HEK293 (cell line): ENCODE results near the gene CDKN2AIP.

Source experiments
- EGR2 ChIP-seq: fragments of 450-650 bp; formaldehyde crosslinking; IDR thresholded peaks from 2 replicates; pipeline ENCODE4 v1.5.1; 2016; ENCODE audit warnings: low read depth, missing biosample characterization, missing genetic modification characterization
- GLI4 ChIP-seq: fragments of 450-650 bp; formaldehyde crosslinking; IDR thresholded peaks from 2 replicates; pipeline ENCODE4 v1.5.1; 2016; ENCODE audit warnings: missing biosample characterization, missing genetic modification characterization
- HOXC10 ChIP-seq: sonication (generic); formaldehyde crosslinking; IDR thresholded peaks from 2 replicates; pipeline ENCODE4 v1.8.1; 2023; ENCODE audit warnings: mild to moderate bottlenecking, missing genetic modification reagents
- MEIS1 ChIP-seq: sonication (generic); formaldehyde crosslinking; IDR thresholded peaks from 2 replicates; pipeline ENCODE4 v1.8.1; 2022; ENCODE audit warnings: missing genetic modification reagents, mild to moderate bottlenecking, borderline replicate concordance
- RBAK ChIP-seq: fragments of 450-650 bp; formaldehyde crosslinking; IDR thresholded peaks from 2 replicates; pipeline ENCODE4 v1.5.1; 2016; ENCODE audit warnings: missing biosample characterization, missing genetic modification characterization
- REPIN1 ChIP-seq: fragments of 450-650 bp; formaldehyde crosslinking; IDR thresholded peaks from 2 replicates; pipeline ENCODE4 v1.5.1; 2017; ENCODE audit warnings: missing biosample characterization, missing genetic modification characterization, low read depth
- ZNF133 ChIP-seq: fragments of 450-650 bp; formaldehyde crosslinking; IDR thresholded peaks from 2 replicates; pipeline ENCODE4 v1.5.1; 2016; ENCODE audit warnings: missing biosample characterization, missing genetic modification characterization
- ZNF140 ChIP-seq: fragments of 450-650 bp; formaldehyde crosslinking; IDR thresholded peaks from 2 replicates; pipeline ENCODE4 v1.5.1; 2016; ENCODE audit warnings: missing biosample characterization, missing genetic modification characterization
- ZNF155 ChIP-seq: fragments of 450-650 bp; formaldehyde crosslinking; IDR thresholded peaks from 2 replicates; pipeline ENCODE4 v1.5.1; 2016; ENCODE audit warnings: missing biosample characterization, missing genetic modification characterization
- ZNF157 ChIP-seq: fragments of 450-650 bp; formaldehyde crosslinking; IDR thresholded peaks from 2 replicates; pipeline ENCODE4 v1.5.1; 2016; ENCODE audit warnings: missing biosample characterization, missing genetic modification characterization
- ZNF16 ChIP-seq: fragments of 450-650 bp; formaldehyde crosslinking; IDR thresholded peaks from 2 replicates; pipeline ENCODE4 v1.5.1; 2016; ENCODE audit warnings: low read depth, missing biosample characterization, missing genetic modification characterization
- ZNF184 ChIP-seq: fragments of 450-650 bp; IDR thresholded peaks from 2 replicates; pipeline ENCODE4 v1.5.1; 2018; ENCODE audit warnings: missing biosample characterization, mild to moderate bottlenecking, missing genetic modification characterization
- ZNF19 ChIP-seq: fragments of 450-650 bp; formaldehyde crosslinking; IDR thresholded peaks from 2 replicates; pipeline ENCODE4; 2016; ENCODE audit warnings: missing biosample characterization, missing genetic modification characterization, low read depth
- ZNF211 ChIP-seq: fragments of 450-650 bp; formaldehyde crosslinking; IDR thresholded peaks from 2 replicates; pipeline ENCODE4 v1.5.1; 2016; ENCODE audit warnings: low read depth, missing biosample characterization, missing genetic modification characterization
- ZNF223 ChIP-seq: fragments of 450-650 bp; formaldehyde crosslinking; IDR thresholded peaks from 2 replicates; pipeline ENCODE4 v1.5.1; 2016; ENCODE audit warnings: missing biosample characterization, missing genetic modification characterization
- ZNF23 ChIP-seq: fragments of 450-650 bp; formaldehyde crosslinking; IDR thresholded peaks from 2 replicates; pipeline ENCODE4 v1.5.1; 2016; ENCODE audit warnings: missing biosample characterization, missing genetic modification characterization, borderline replicate concordance
- ZNF311 ChIP-seq: fragments of 450-650 bp; formaldehyde crosslinking; IDR thresholded peaks from 2 replicates; pipeline ENCODE4 v1.5.1; 2017; ENCODE audit warnings: missing biosample characterization, missing genetic modification characterization, borderline replicate concordance
- ZNF341 ChIP-seq: fragments of 450-650 bp; formaldehyde crosslinking; IDR thresholded peaks from 2 replicates; pipeline ENCODE4; 2016; ENCODE audit warnings: low read depth, missing biosample characterization, missing genetic modification characterization
- ZNF37A ChIP-seq: fragments of 450-650 bp; IDR thresholded peaks from 2 replicates; pipeline ENCODE4 v1.5.1; 2018; ENCODE audit warnings: missing biosample characterization, missing genetic modification characterization
- ZNF391 ChIP-seq: fragments of 450-650 bp; formaldehyde crosslinking; IDR thresholded peaks from 2 replicates; pipeline ENCODE4 v1.5.1; 2016; ENCODE audit warnings: low read depth, missing biosample characterization, missing genetic modification characterization, borderline replicate concordance
- ZNF48 ChIP-seq: fragments of 450-650 bp; formaldehyde crosslinking; IDR thresholded peaks from 2 replicates; pipeline ENCODE4 v1.5.1; 2016; ENCODE audit warnings: missing biosample characterization, missing genetic modification characterization
- ZNF514 ChIP-seq: fragments of 450-650 bp; formaldehyde crosslinking; IDR thresholded peaks from 2 replicates; pipeline ENCODE4 v1.5.1; 2016; ENCODE audit warnings: missing biosample characterization, missing genetic modification characterization
- ZNF529 ChIP-seq: fragments of 450-650 bp; formaldehyde crosslinking; IDR thresholded peaks from 2 replicates; pipeline ENCODE4 v1.5.1; 2017; ENCODE audit warnings: missing genetic modification characterization, missing biosample characterization; ENCODE audit not compliant: insufficient replicate concordance
- ZNF544 ChIP-seq: fragments of 450-650 bp; formaldehyde crosslinking; IDR thresholded peaks from 2 replicates; pipeline ENCODE4 v1.5.0; 2017; ENCODE audit warnings: missing biosample characterization, missing genetic modification characterization
- ZNF571 ChIP-seq: fragments of 450-650 bp; formaldehyde crosslinking; IDR thresholded peaks from 2 replicates; pipeline ENCODE4 v1.5.0; 2017; ENCODE audit warnings: missing biosample characterization, missing genetic modification characterization
- ZNF624 ChIP-seq: fragments of 450-650 bp; formaldehyde crosslinking; IDR thresholded peaks from 2 replicates; pipeline ENCODE4 v1.5.1; 2017; ENCODE audit warnings: missing biosample characterization, missing genetic modification characterization
- ZNF664 ChIP-seq: fragments of 450-650 bp; formaldehyde crosslinking; IDR thresholded peaks from 2 replicates; pipeline ENCODE4 v1.5.1; 2016; ENCODE audit warnings: missing biosample characterization, missing genetic modification characterization
- ZNF677 ChIP-seq: fragments of 450-650 bp; IDR thresholded peaks from 2 replicates; pipeline ENCODE4 v1.5.0; 2018; ENCODE audit warnings: missing biosample characterization, mild to moderate bottlenecking, missing genetic modification characterization, moderate library complexity
- ZNF791 ChIP-seq: fragments of 450-650 bp; formaldehyde crosslinking; IDR thresholded peaks from 2 replicates; pipeline ENCODE4 v1.5.1; 2016; ENCODE audit warnings: missing biosample characterization, missing genetic modification characterization
- ZNF792 ChIP-seq: fragments of 450-650 bp; formaldehyde crosslinking; IDR thresholded peaks from 2 replicates; pipeline ENCODE4 v1.5.1; 2016; ENCODE audit warnings: missing biosample characterization, missing genetic modification characterization
- ZNF837 ChIP-seq: fragments of 450-650 bp; formaldehyde crosslinking; IDR thresholded peaks from 2 replicates; pipeline ENCODE4 v1.5.1; 2016; ENCODE audit warnings: missing biosample characterization, missing genetic modification characterization
- TF ChIP-seq, protein P1 (sequence below): fragments of 450-650 bp; formaldehyde crosslinking; IDR thresholded peaks from 2 replicates; pipeline ENCODE4 v1.5.1; 2016; ENCODE audit warnings: missing biosample characterization, missing genetic modification characterization
- TF ChIP-seq, protein P2 (sequence below): fragments of 450-650 bp; formaldehyde crosslinking; IDR thresholded peaks from 2 replicates; pipeline ENCODE4 v1.5.1; 2017; ENCODE audit warnings: missing biosample characterization, missing genetic modification characterization
- TF ChIP-seq, protein P3 (sequence below): fragments of 450-650 bp; formaldehyde crosslinking; IDR thresholded peaks from 2 replicates; pipeline ENCODE4 v1.5.1; 2016; ENCODE audit warnings: missing biosample characterization, missing genetic modification characterization, low read depth
- TF ChIP-seq, protein P4 (sequence below): fragments of 450-650 bp; formaldehyde crosslinking; IDR thresholded peaks from 2 replicates; pipeline ENCODE4 v1.5.1; 2017; ENCODE audit warnings: missing biosample characterization, missing genetic modification characterization

Gene CDKN2AIP

DNA sequence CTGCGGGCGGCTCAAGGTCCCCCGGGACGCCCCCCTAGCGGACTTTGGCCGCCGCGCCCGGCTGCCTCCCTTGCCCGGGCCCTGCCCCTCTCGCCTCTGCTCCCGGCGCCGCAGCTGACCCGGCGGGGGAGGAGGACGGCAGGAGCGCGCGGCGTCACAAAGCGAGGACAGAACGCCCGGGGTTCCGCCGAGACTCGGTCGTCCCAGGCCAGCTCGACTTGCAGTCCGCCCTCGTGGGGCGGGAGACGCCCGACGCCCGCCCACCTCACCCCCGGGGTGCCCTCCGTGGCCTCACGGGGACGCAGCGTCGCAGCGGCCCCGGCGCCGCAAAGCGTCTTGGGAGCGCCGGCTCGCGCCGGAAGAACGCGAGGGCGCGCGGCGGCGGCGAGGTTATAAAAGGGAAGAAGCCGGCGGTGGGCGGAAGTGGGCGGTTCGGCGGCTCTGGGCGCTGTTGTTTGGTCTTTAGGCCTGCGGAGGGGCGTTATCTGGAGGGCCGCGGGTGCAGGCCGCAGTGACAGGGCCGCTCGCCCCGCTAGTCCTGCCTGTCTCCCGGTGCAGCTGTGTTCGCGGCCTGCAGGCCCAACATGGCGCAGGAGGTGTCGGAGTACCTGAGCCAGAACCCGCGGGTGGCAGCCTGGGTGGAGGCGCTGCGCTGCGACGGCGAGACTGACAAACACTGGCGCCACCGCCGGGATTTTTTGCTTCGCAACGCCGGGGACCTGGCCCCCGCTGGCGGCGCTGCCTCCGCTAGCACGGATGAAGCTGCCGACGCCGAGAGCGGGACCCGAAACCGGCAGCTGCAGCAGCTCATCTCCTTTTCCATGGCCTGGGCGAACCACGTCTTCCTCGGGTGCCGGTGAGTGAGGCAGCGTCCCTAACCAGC is at the start of gene CDKN2AIP (continued):
- no peak for TF ChIP-seq ZNF514 (tag by site-specific recombination)
- no peak for TF ChIP-seq HOXC10
- TF ChIP-seq, protein P1, sequence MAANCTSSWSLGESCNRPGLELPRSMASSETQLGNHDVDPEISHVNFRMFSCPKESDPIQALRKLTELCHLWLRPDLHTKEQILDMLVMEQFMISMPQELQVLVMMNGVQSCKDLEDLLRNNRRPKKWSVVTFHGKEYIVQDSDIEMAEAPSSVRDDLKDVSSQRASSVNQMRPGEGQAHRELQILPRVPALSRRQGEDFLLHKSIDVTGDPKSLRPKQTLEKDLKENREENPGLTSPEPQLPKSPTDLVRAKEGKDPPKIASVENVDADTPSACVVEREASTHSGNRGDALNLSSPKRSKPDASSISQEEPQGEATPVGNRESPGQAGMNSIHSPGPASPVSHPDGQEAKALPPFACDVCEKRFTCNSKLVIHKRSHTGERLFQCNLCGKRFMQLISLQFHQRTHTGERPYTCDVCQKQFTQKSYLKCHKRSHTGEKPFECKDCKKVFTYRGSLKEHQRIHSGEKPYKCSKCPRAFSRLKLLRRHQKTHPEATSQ (tag by site-specific recombination): 0 out of 2 replicates have a peak, but pooled peaks have one; percentile 43
- no peak for TF ChIP-seq ZNF211 (tag by site-specific recombination)
- peak; percentile 66; the same call in 1 of the 2 replicates for TF ChIP-seq ZNF223 (tag by site-specific recombination)
- peak; percentile 39; the same call in 1 of the 2 replicates for TF ChIP-seq ZNF391 (tag by site-specific recombination)
- TF ChIP-seq ZNF624 (tag by site-specific recombination): no peak
- no peak for TF ChIP-seq ZNF37A (tag by site-specific recombination)
- no peak for TF ChIP-seq ZNF529
- TF ChIP-seq REPIN1: peak; percentile 81; the same call in 1 of the 2 replicates
- no peak for TF ChIP-seq ZNF157 (tag by site-specific recombination)
- TF ChIP-seq ZNF792 (tag by site-specific recombination): no peak
- TF ChIP-seq ZNF133: no peak
- no peak for TF ChIP-seq ZNF571
- TF ChIP-seq ZNF23 (tag by site-specific recombination): no peak
- no peak for TF ChIP-seq ZNF677 (tag by site-specific recombination)
- no peak for TF ChIP-seq ZNF19 (tag by site-specific recombination)
- TF ChIP-seq ZNF16 (tag by site-specific recombination): no peak
- no peak for TF ChIP-seq ZNF837 (tag by site-specific recombination)
- TF ChIP-seq ZNF664: no peak
- TF ChIP-seq, protein P2, sequence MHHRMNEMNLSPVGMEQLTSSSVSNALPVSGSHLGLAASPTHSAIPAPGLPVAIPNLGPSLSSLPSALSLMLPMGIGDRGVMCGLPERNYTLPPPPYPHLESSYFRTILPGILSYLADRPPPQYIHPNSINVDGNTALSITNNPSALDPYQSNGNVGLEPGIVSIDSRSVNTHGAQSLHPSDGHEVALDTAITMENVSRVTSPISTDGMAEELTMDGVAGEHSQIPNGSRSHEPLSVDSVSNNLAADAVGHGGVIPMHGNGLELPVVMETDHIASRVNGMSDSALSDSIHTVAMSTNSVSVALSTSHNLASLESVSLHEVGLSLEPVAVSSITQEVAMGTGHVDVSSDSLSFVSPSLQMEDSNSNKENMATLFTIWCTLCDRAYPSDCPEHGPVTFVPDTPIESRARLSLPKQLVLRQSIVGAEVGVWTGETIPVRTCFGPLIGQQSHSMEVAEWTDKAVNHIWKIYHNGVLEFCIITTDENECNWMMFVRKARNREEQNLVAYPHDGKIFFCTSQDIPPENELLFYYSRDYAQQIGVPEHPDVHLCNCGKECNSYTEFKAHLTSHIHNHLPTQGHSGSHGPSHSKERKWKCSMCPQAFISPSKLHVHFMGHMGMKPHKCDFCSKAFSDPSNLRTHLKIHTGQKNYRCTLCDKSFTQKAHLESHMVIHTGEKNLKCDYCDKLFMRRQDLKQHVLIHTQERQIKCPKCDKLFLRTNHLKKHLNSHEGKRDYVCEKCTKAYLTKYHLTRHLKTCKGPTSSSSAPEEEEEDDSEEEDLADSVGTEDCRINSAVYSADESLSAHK (tag by site-specific recombination): peak; percentile 63; the same call in 1 of the 2 replicates
- TF ChIP-seq ZNF791: no peak
- TF ChIP-seq, protein P3, sequence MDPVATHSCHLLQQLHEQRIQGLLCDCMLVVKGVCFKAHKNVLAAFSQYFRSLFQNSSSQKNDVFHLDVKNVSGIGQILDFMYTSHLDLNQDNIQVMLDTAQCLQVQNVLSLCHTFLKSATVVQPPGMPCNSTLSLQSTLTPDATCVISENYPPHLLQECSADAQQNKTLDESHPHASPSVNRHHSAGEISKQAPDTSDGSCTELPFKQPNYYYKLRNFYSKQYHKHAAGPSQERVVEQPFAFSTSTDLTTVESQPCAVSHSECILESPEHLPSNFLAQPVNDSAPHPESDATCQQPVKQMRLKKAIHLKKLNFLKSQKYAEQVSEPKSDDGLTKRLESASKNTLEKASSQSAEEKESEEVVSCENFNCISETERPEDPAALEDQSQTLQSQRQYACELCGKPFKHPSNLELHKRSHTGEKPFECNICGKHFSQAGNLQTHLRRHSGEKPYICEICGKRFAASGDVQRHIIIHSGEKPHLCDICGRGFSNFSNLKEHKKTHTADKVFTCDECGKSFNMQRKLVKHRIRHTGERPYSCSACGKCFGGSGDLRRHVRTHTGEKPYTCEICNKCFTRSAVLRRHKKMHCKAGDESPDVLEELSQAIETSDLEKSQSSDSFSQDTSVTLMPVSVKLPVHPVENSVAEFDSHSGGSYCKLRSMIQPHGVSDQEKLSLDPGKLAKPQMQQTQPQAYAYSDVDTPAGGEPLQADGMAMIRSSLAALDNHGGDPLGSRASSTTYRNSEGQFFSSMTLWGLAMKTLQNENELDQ (tag by site-specific recombination): no peak
- TF ChIP-seq ZNF311 (tag by site-specific recombination): no peak
- peak; percentile 77 for TF ChIP-seq ZNF341 (tag by site-specific recombination)
- TF ChIP-seq ZNF48 (tag by site-specific recombination): no peak
- no peak for TF ChIP-seq ZNF155 (tag by site-specific recombination)
- no peak for TF ChIP-seq GLI4 (tag by site-specific recombination)
- TF ChIP-seq MEIS1 (CRISPR knock-in tag): no peak
- TF ChIP-seq ZNF140 (tag by site-specific recombination): no peak
- TF ChIP-seq EGR2: peak; percentile 70
- no peak for TF ChIP-seq RBAK (tag by site-specific recombination)
- TF ChIP-seq, protein P4, sequence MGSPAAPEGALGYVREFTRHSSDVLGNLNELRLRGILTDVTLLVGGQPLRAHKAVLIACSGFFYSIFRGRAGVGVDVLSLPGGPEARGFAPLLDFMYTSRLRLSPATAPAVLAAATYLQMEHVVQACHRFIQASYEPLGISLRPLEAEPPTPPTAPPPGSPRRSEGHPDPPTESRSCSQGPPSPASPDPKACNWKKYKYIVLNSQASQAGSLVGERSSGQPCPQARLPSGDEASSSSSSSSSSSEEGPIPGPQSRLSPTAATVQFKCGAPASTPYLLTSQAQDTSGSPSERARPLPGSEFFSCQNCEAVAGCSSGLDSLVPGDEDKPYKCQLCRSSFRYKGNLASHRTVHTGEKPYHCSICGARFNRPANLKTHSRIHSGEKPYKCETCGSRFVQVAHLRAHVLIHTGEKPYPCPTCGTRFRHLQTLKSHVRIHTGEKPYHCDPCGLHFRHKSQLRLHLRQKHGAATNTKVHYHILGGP (tag by site-specific recombination): no peak
- TF ChIP-seq ZNF184: no peak
- no peak for TF ChIP-seq ZNF544
